Measurements from ENCODE around the gene TUBA8. TPM values are rescaled to one million over a fixed set of nuclear protein-coding genes. Genes with fewer than 3 reads are reported as not detected.
"Not testable (repeated sequence)": the region's sequence is repeated elsewhere in the genome, so short reads cannot be mapped to it uniquely, and the experiment has no call there.

Gene TUBA8
- 2.1 and 2.3 TPM in 2 replicates for total RNA-seq

DNA sequence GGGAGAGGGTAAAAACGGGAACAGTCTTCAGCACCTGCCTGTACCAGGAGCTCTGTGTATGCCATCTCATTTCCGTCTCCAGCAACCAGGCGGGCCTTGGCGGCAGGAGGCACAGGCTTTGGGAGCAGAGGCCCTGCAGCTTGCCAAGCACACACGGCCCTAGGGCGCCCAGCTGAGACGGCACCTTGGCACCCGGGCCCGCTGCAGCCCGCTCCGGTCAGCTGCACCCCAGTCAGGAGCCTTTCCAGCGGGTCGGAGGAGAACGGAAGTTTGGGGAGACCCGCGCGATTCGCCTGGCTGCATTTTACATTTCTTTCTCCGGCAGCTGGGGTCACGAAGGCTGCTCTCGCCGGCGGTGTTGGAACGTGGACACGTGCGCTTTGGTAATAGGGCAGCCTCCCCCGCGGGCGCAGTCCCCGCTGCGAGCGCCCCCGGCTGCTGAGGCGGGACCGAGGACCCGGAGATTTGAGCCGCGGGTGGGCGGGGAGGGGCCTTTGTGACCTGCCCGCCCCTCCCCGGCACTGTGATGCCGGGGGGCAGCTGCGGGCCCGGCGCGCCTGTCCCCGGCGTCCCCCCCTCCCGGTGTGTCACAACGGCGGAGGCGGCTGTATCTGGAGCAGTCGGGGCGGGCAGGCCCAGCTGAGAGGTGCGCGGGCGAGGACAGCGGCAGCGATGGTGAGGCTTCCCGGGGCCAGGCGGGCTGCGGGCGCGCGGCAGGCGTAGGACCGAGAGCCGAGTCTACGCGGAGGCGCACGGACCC is at the start of gene TUBA8:
TUBA8 (plus strand) TSS at position 616 of the 760 bp plus-strand sequence; CDS start at position 673, 57 bp downstream.
- intact Hi-C loops (cut with micrococcal nuclease) = no loop called here

GRCh38 chr22:18062421-18062820 is 48.2 kb upstream of the TUBA8 start:
- intact Hi-C loops (cut with micrococcal nuclease) = no loop called here

GRCh38 chr22:18063306-18063705 is 47.3 kb upstream of the TUBA8 start:
- intact Hi-C loops (cut with micrococcal nuclease) = no loop called here

DNA sequence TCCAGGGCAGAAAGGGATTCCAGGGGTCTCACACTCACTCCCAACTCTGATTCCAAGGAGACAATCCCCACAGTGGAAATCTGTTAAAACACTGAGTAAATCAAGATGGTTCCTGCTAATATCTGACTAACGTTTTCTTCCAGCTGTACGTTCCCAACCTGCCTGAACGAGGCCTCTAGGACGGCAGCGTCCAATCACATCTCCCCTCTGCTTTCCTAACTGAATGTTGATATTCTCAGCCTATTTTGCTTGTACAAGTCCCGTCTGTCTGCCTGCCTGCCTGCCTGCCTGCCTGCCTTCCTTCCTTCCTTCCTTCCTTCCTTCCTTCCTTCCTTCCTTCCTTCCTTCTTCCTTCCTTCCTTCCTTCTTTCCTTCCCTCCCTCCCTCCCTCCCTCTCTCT is 46.9 kb upstream of the TUBA8 start:
- intact Hi-C loops (cut with micrococcal nuclease) = not testable (repeated sequence)

GRCh38 chr22:18064636-18065035 is 46.0 kb upstream of the TUBA8 start:
- intact Hi-C loops (cut with micrococcal nuclease) = no loop called here

DNA sequence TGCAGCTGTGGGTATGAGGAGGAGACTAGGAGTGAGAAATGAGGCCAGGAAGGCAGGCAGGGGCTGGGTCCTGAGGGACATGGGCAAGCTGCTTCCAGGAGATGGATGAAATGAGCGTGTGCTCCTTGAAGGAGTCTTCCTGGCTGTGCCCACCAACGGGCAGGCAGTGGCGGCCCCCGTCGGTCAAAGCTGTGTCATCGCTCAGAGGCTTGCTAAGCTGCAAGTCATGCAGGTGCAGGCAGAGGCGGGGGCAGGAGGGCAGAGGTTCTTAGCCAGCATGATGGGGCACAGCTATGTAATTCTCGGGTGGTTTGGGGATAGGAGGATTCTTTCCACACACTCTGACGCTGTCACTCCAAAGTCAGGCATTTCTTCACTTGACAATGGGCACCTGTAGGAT is 45.4 kb upstream of the TUBA8 start:
- intact Hi-C loops (cut with micrococcal nuclease) = no loop called here

DNA sequence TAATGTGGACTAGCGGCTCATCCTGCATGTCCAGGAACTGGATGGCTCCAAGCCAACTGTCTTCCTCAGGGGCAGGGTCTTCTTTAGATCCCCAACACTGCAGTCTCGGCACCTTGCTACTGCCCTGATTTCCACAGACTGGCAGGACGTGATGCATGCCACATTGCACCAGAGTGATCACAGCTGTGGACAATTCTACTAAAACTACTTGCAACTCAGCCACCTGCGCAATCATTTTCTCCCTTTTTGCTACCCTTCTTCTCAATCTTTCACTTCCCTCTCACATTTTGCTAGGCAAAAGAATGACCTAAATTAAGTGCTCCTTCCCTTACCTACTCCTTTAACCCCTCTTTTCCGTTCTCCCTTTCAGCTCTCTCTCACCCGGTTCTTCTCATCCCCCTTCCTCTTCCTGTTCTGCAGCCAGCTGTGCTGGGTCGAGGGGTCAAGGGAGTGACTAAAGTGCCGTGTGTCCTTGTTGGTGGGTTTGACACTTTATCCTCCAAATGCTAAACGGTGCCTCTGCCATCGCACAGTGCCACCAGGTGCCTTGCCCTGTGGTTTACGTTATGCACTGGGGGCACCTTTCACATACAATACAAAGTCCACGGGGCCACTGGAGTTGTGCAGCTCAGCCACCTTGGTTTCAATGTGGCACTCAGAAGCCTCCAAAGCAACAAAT is 44.3 kb upstream of the TUBA8 start:
- intact Hi-C loops (cut with micrococcal nuclease) = no loop called here

GRCh38 chr22:18067121-18067520 is 43.5 kb upstream of the TUBA8 start:
- intact Hi-C loops (cut with micrococcal nuclease) = no loop called here

DNA sequence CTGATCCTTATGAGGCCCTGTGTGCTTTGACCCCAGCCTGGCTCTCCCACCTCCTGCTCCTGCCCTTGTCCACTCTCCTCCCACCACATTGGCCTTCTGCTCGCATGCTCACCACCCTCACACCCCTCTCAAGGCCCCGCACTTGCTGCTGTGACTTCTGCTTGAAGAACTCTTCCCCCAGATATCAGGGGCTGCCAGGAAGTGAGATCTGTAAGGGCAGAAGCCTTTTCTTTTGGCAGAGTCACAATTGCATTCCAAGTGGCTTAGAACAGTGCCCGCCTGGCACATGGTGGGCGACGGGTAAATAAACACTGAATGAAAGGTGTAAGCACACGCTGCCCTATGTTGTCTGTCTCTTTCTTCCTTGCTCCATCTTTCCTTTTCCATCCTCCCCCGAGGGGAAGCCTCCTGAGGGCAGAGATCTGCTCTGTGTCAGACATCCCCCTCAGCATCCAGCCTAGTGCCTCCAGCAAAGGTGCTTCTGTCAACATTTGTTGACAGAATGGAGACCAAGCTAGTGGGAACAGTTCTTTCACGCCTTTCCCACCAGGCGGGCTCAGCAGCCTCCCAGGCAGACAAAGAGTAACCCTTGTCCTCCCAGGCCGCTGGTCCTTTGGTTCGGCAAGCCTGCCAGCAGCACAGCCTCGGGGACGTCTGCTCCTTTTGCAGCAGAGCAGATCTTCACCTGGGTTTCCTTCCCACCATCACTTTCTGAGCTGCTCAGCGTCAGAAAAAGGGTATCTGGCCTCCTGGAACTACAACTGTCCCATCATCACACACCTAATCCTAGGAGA is 42.9 kb upstream of the TUBA8 start:
- intact Hi-C loops (cut with micrococcal nuclease) = no loop called here

DNA sequence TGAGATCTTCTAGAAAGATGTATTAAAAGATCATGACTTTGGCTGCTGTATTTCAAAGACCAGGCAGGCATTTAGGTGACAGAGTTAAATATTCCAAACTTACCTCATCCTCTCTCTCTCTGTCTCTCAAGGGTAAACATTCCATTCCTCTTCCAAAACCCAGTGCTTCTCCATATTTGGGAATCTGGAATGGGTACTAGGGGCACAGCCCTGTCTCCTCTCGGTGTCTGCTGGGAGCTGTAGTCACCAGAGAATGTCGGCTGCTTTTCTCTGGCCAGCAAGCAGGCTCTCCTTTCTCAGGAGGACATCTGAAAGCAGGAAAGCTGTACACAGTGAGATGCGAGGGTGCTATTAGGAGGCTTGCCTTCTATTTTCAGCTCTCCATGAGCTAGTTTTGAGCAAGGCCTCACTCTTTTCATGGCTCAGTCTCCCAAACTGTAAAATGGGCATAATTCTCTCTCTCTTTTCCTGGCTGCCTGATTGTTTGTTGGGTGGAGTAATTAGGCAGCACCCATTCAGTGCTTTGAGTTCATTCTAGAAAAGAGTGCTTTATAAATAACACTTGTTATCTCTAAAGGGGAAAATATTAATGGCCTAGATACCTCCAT is 42.1 kb upstream of the TUBA8 start:
- intact Hi-C loops (cut with micrococcal nuclease) = no loop called here

DNA sequence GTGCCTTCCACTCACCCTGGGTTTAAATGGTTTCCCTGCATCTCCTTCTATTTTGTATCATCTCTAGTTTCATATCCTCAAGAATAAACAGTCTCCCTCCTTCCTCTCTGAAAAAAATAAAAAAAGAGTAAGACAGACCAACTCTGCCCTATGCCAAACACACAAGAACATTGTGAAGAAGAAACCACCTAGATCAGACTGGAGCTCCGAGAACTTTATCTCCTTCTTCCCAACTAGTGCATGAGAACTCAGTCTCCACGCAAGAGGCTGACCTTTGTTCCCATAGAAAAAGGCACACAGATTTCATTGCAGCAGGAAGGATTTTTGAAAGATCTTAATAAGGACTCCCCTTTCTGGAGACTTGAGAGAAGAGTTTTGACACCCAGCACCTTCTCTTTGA is 41.6 kb upstream of the TUBA8 start:
- intact Hi-C loops (cut with micrococcal nuclease) = no loop called here

DNA sequence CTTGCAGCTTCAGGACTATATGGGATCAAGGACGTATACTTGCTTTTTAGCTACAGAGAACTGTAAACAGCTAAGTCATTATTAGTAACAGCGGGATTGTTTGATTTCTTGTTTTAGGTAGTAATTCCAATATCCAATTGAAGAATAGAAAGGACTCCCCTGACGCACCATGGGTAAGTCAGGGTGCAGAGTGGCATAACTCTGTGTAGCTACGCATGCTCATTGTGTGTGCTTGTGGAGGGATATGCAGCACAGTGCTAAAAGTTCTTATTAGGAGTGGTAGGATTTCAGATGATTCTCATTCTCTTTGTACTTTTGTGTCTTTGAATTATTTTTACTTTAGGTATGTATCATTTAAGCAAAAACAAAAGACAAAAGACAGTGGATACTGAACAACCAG is 40.6 kb upstream of the TUBA8 start:
- intact Hi-C loops (cut with micrococcal nuclease) = no loop called here

DNA sequence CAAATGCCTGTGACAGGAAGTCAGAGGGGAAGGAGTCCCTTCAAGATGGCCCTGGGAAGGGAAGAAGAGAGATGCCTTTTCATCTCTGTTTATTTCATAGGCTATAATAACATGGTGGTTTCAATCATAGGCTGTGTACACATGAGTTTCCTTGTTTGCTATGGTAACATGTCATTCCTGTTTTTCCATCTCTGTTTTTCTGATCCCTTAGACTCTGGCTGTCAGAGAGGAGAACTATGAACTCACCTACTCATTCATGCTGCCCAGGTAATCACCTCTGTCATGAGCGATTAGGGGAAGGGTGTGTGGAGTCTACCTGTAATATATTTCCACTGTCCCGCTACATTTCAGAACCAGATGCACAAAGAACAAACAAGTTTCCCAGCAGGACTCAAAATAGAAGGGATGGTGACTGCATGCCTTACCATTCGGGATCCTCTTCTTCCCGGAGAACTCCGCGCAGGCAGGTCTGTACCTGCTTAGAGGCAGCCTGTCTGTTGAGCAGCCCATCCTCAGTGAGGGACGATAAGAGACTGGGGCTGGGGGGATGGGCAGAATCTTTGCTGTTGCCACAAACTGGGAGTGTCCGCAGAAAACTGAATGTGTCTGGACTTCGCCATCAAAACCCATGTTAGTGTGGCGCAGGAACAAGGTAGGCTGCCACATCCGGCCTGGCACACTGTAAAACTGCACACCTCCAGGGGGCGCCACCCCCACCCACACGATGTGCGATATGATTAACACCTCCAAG is 39.9 kb upstream of the TUBA8 start:
- intact Hi-C loops (cut with micrococcal nuclease) = no loop called here

GRCh38 chr22:18071307-18071967 is 39.2 kb upstream of the TUBA8 start:
- intact Hi-C loops (cut with micrococcal nuclease) = not testable (repeated sequence)

DNA sequence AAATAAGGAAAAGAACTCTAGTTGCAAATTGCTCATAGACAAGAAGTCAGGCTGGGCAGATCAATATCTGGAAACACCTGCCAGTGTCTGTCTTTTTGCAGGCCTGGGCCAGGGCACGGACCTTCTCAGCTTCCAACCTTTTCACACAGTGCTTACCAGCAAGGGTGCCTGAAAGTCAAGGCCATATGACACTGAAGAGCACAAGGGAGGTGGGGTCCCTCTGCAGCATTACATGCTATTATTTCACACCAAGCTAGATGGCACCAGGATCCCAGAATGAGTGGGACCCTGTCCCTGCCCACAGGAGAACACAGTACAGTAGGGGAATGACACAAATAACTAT is 38.7 kb upstream of the TUBA8 start:
- intact Hi-C loops (cut with micrococcal nuclease) = no loop called here

- intact Hi-C loops (cut with micrococcal nuclease) = no loop called here
These were observed 37.1 kb upstream of the TUBA8 start for GRCh38 chr22:18073467-18073866.

DNA sequence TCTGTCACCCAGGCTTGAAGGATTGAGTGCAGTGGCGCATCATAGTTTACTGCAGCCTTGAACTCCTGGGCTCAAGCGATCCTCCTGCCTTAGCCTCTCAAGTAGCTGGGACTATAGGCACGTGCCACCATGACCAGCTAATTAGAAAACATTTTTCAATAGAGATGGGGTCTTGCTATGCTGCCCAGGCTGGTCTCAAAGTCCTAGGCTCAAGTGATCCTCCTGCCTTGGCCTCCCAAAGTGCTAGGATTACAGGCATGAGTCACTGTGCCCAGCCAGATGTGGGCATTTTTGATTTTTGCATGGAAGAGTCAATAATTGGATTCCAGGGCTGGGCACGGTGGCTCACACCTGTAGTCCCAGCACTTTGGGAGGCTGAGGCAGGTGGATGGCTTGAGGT is 36.7 kb upstream of the TUBA8 start:
- intact Hi-C loops (cut with micrococcal nuclease) = not testable (repeated sequence)

GRCh38 chr22:18075101-18075719 is 35.4 kb upstream of the TUBA8 start:
- intact Hi-C loops (cut with micrococcal nuclease) = no loop called here

DNA sequence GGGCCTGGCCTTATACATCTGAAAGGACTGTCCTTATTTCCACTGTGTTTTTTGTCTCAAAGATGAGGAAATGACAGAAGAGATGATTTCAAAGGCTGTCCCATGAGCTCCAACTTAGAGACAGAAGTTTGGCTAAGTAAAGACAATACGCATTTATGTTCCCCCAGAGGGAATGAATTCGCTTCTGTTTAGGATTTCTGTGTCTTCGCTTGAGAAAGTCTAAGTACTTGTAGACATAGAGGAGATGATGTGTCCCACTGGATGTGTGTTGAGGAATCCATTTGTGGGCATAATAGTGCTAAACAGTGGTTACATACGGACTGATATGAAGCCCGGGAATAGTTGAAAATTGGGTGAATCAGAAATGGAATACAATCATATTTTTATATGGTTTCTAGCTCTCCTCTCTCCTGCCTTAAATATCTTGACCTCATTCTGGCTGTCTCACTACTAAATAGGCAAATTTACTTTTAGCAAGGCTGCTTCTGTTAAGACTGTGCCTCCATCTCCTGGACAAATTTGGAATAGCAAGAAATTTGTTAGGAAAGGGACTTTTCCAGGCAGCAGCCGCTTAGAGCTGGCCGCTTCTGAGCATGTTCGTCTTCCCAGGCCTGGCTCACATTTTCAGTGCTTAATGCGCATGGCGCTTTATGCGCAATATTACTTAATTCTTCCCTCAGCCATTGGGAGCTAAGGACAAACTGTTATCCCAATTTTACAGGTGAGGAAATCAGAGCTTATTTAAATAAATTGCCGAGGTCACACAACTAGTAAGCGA is 34.7 kb upstream of the TUBA8 start:
- intact Hi-C loops (cut with micrococcal nuclease) = loop anchor here (1.0 to 2.0 kb wide), 5 partner anchors 51 to 447 kb away; partner anchors contain the start of genes ATP6V1E1 and BCL2L13
